IPS-11a (cell line): ENCODE results near the gene DBN1.

Experiments used
- H3K4me3 ChIP-seq: one replicate; pipeline ENCODE4 v1.5.1; 2013; ENCODE audit warnings: low read depth, low read length, control low read depth

The DBN1 gene

DNA sequence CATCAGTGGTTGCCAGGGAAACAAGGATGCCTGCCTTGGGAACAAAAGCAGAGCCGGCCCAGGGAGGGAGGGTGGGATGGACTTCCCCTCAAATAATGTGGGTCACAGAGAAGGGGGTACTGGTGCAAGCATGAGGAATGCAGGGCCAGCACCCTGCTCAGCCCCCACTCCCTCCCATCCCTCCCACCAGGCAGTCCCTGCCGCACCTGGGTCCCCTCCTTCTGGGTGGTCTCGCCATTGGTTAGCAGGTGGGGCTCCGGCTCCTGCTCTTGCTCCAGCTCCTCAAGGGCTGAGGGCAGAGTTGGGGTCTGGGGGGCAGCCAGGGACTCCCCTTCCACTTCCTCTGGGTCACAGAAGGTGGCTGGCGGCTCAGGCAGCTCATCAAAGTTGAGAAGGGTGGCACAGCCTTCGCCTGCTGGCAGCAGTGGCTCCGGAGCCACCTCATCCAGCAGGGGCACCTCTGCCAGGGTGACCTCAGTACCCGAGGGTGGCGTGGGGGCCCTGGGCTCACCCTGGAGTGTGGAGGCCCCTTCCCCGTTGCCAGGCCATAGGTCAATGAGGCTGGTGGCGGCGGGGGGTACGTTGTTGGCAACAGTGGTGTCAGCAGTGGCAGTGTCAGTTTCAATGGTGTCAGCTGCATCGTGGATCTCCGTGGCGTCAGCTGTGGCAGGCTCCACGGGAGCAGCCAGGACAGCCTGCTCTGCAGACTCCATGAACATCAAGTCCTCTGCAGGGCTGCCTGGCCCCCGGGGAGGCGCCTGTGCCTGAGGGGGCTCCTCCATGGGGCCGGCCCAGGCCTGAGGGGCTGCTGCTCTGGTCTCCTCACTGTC is 15.4 kb downstream of the DBN1 start:
- H3K4me3 ChIP-seq = no peak overlapping the region

DNA sequence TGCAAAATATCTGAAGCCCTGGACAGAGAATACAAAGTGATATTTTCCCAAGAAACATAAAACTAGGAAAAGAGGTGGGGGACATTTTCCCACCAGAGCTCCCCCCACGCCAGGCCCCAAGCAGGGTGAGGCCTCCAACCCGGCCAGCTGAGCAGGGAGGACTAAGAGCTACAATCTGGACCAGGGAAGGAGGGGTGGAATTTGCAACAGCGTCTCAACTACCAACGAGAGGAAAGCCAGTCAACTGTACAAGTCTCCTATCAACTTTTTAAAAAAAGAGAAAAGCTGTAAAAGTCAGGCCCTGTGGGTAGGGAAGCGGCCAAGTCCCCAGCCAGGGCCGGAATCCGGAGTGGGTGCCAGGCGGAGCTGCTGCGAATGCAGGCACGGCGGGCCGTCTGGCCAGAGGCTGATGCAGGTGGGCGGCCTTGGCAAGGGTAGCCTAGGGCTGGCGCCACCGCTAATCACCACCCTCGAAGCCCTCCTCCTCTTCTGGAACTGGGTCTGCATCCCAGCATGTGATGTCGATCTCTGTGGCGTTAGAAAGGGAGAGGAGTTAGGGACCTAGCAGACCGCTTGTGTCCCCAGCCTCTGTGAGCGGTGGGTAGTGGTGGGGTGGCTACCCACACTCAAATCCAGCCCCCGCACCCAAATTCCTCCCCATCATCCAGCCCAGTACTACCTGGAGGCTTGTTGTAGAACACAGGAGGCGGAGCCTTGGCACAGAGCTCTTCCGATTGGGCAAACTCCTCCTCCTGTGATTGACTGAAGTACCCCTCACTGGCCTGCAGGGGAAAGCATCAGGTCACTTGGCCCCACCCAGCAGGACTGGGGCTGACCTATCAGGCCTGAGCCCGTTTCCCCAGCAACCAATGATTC is 16.2 kb downstream of the DBN1 start:
- no peak overlapping the region for H3K4me3 ChIP-seq

DNA sequence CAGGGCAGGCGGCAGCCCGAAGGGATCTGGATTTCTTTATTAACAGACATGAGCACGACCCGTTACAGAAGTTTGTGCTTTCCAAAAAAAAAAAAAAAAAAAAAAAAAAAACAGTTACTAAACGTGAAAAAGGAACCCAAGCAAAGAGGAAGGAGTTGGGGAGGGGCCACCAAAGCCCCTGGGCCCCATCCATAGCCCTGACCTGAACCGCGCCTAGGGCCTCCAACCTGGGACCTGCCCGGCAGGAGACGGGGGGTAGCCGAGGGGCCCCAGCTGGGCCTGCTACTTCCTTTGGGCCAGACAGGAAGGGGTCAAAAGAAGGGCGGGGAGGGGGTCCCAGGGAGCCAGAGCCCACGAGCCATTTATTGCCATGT is 16.9 kb downstream of the DBN1 start:
- H3K4me3 ChIP-seq = no peak overlapping the region

DNA sequence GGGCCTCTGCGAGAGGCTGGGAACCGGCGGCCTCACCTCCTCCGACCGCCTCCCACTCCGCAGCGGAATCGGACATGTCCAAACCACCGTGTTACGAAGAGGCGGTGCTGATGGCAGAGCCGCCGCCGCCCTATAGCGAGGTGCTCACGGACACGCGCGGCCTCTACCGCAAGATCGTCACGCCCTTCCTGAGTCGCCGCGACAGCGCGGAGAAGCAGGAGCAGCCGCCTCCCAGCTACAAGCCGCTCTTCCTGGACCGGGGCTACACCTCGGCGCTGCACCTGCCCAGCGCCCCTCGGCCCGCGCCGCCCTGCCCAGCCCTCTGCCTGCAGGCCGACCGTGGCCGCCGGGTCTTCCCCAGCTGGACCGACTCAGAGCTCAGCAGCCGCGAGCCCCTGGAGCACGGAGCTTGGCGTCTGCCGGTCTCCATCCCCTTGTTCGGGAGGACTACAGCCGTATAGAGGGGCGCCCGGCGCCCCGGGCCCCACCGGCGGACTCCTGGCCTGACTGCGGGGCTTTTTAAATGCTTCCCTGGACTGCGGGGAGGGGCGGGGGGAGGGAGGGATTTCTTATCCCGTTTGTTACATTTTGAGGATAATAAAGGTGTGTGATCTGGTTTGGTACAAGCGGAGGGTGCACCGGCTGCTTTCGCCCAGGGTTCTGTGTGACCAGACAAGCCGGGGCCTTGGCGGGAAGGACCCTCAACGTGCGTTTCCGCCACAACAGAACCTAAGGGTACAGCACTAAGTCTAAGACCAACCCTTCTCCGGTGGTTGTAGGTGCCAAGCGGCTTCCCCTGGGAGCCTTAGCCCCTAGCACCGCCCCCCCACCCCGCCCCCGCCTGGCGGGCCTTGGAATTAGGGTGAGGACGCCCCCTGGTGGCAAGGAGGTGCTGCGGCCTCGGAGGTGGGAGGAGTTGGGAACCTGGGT is 17.5 kb downstream of the DBN1 start:
- H3K4me3 ChIP-seq = peak overlapping the region; percentile 67

DNA sequence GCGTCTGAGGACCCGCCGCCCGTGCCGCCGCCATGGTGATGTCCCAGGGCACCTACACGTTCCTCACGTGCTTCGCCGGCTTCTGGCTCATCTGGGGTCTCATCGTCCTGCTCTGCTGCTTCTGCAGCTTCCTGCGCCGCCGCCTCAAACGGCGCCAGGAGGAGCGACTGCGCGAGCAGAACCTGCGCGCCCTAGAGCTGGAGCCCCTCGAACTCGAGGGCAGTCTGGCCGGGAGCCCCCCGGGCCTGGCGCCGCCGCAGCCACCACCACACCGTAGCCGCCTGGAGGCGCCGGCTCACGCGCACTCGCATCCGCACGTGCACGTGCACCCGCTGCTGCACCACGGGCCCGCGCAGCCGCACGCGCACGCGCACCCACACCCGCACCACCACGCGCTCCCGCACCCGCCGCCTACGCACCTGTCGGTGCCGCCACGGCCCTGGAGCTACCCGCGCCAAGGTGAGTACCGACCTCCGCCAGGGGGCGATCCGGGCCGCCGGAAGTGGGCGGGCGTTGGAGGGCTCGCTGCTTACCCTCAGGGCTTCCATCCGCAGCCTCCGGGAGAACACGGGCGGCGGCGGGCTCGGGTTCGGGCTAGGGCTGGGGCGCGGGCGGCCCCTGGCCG is 18.3 kb downstream of the DBN1 start:
- H3K4me3 ChIP-seq = peak overlapping the region; percentile 67

DNA sequence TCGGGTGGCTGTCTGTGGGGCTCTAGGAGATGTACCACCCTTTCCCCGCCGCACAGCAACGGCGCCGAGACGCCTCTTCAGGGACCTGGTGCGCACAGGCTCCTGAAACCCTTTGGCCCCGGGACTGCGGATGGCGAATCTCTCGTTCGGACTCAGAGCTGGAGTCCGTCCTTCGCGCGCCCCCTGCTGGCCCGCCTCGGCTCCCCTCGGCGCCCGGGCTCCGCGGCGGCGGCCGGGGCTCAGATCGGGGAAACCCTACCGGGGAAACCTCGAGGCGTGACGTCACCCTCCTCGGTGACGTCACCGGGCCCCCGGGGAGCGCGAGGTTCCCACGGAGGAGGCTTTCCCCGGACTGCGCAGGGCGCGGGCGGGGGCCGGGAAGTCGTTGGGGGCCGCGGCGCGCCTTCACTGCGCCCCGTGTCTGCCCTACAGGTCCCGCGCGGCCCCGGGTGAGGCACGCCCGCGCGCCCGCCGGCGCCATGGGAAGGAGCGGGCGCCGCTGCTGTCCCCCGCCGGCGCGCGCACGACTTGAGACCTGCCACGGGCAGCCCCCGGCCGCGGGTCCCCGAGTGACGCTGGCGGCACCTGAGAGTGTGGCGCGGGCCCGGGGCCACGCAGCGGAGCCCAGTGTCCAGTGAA is 18.9 kb downstream of the DBN1 start:
- peak overlapping the region; percentile 67 for H3K4me3 ChIP-seq

DNA sequence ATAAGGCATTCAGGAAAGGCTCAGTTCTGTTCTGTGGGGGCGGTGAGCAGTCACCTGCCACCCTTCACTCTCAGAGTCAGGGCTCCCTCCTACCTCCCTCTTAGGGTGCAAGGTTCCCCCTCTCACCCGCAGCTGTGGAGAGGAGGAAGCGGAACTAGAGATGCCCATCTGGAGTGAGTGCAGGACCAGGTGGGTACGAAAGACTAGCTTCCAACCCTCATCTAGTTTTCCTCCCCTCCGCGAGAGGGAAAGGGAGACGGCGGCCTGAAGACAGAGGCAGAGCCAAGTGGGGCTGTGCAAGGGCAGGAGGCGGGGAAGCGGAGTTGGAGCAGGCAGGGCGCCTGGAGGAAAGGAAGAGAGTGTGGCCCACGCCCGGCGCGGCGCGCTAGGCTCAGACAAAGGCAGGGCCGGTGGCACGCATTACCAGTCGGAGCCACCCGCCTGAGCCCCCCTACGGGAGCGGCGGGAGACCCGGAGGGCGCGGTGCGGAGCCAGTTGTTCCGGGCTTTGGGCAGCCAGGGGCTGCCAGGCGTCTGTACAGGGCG is 19.5 kb downstream of the DBN1 start:
- peak overlapping the region; percentile 67 for H3K4me3 ChIP-seq

DNA sequence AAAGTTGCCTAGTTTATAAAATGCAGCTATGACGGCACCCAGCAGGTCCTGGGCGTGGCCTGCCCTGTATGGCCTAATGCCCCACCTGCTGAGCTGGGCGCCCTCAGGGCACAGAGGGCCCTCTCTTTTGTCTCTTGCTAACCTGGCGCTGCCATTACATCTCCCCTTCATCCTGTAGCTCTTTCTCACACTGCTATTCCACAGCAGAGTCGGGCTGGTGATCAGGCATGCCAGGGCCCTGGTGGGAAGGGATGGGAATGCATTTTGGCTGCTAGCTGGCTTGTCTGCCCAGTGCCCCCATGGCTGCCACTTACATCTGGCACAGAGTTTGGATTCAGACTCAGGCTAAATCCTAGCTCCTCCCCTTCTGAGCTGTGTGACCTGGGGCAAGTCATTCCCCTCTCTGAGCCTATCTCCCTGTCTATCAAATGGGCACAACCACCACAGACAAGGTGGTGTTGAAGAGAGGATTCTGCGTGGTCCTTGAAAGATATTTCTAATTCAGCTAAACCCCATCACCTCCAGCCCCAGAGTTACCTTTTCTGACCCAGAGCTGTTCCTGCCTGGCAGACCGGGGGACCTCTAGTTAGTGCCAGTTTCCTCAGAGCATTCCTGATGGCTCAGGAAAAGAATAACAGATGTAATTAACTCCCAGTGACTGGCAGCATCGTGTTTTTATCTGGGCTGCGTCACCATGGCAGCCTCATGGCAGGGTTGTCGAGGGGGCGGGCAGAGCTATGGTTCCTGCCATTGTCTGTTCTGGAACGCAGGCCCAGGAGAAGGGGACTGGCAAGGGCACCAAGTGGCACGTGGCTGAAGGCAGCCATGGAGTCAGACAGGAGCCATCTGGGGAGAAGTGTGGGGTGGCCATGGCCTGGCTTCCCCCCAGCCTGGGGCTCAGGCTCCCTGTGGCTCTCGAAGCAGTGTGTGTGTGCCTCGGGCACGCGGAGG is 20.5 kb downstream of the DBN1 start:
- H3K4me3 ChIP-seq = no peak overlapping the region

DNA sequence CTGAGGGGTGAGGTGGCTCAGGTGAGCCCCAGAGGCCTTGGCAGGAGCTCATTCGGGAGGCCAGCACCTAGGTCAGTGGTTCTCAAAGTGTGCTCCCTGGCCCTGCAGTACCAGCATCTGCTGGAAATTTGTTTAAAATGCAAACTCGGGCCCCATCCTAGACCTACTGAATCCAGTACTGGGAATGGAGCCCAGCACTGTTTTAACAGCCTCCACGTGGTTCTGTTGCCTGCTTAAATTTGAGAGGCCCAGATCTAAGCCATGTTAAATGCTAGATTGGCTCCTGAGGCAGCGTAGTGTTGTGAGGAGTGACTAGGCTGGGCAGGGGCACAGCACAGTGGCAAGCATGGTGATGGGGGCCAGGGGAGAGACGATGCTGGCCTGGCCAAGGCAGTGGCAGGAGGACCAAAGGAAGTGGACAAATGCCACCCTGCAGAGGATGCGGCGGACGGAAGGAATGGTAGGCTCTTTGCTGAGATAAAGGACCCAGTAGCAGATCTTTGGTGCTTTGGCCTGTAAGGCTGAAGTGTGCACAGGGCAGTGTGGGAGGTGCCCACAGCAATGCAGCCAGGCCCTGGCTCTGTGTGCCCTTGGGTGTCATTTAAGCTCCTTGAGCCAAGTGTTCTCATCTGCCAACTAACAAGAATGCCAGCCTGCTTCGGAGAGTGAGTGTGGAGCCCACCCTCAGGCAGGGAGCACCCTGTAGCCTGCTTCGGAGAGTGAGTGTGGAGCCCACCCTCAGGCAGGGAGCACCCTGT is 22.6 kb downstream of the DBN1 start:
- H3K4me3 ChIP-seq = no peak overlapping the region

DNA sequence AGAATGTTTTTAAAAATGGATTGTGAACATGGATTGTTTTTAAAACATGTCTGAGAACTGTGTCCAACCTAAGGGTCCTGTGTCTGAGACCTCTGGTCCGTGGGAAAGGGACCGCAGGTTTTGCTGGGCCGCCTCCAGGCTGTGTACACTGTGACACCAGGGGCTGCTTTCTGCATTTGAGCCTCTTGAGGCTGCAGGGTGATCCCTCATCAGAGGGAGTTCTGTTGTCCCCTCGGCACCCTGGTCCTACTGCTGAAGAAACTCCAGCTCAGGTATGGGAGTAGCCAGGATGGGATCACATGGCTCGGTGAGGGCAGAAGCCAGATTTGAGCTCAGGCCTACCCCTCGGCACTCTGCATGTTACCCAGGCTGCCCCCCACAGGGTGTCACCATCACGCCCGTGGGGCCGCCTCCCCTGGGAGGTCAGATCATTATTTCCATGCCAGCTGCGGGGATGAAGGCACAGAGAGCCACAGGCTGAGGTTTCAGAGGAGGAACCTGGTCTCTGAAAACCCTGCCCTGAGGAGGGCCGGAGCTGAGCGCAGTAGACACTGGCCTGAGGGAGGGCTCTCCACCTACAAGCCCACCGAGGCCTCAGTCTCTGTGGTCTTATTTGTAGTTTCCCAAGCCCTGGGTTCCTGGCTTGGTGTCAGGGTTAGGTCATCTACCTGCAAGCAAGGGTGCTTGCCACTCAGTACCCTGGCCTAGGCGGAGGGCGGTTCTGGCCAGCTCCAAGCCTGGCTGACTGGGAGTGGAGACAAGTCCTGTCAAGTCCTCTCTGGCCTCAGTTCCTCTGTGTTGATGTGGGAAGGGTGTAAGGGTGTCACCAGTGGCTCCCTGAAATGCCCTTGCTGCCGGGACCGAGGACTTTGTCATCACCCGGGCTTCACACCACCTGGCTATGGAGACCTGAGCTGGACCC is 24.0 kb downstream of the DBN1 start:
- H3K4me3 ChIP-seq = no peak overlapping the region

DNA sequence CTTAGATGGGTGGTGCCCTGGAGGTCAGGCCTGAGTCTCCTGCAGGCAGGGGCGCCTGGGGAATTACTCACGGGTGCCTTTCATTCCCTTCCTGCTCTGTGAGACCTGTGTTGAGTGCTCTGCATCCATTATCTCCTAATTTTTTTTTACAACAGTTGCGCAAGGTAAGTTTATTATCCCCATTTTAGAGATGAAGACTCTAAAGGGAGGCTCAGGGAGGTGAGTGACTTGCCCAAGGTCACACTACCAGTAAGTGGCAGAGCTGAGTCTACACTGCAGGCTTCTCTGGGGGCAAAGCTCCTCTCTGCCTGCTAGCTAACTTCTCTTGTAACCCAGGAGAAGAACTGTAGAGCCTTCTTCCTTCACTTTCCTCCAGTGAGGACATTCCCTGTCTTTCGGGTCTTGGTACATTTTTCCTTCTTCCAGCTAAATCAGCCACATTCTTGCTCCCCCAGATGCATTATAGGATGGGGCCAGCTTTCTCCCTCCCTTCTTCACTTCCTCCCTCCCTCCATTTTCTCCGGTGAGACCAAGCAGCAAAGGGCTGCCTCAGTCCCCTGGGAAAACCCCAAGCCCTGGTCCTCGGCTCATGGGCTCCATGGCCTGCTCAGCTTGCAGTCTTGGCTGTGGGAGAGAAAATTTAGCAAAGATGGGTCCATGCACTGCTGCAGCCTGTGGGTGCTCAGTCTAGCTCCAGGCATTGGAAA is 25.0 kb downstream of the DBN1 start:
- no peak overlapping the region for H3K4me3 ChIP-seq

DNA sequence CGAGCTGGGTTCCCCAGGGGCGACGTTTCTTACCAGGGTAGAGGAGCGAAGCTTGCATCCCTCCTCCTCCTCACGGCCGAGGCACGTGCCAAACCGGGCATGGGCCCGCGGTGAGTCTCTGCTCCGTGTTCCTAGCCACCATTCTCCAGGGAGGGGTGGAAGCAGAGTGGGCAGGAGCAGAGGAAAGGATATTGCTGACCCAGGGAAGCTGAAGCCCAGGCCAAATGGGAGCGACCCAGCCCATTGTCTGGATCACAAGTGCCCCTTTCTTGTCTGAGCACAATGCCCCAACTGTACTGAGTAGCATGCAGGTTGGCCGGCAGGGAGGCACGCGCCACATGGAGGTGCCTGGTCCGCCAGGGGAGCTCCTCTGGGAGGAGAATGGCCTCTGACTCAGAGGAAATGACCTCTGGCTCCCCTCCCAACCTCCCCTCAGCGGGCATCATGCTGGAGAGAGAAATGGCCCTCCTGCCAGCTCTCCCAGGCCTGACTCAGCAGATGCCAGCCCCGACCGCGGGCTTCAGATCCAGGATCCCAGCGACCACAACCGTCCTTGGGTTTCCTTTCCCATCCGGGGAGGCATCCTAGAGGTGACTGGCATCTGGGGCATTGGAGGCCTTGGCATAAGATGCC is 25.7 kb downstream of the DBN1 start:
- peak overlapping the region; percentile 2 for H3K4me3 ChIP-seq

DNA sequence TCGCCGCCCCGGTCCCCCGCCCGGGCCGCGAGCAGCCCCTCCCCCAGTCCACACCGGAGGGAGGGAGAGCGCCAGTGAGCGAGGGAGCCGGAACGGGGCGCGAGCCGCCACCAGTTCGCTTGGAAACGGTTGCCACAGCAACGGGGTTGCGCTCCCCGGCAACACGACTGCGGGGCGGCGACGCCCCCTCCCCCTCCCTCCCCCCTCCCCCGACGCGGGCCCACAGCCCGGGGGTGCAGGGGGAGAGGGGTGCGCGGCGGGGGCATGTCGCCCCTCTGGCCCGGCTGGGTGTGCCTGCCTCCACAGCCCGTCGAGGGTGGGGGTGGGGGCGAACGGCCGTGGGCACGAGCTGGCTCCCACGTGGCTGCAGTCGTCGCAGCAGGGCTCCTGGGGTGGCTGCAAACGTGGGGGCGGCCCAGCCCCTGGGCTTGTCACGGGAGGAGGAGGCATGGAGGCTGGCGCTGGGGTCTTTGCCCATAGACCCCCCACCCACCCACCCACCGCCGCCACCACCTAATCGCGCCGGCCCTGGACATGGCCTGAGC is 26.3 kb downstream of the DBN1 start:
- H3K4me3 ChIP-seq = peak overlapping the region; percentile 58

DNA sequence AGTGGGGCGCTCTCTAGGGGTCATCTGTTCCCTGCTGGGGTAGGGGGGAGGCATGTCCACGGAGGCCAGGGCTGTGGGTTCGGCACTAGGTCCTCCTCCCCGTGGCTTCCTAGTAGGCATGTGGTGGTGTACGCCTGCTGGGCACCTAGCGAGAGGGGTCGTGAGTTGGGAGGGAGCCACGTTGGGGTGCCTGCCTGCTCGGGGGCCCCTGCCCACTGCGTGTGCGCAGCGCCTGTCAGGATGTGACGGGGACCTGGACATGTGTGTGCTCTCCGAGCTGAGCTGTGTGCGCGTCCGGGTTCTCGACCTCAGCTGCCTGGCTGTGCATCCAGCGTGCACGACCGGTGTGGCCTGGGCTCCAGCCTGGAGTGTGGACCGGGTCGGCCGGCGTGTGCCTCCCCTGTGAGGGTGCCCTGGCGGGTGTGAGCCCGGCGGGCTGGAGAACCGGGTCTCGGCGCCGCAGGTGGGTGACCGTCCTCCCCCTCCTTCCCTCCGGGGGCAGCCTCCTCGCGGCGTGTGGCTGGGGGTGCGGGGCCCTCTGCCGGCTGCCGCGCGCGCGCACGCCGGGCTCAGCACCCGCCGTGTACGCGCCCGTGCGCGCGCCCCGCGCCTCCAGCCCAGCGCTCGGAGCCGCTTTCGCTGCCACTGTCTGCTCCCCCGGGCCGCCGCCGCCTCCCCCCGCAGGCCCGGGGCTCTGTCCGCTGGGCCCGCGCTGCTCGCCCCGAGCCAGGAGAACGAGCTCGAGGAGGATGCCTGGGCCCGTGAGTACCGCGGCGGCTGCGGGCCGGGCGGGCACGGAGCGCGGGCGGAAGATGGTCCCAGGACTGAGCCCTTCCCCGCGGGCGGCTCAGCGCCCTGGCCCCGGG is 27.0 kb downstream of the DBN1 start, which contains the start of gene PRR7:
Gene PRR7 (plus strand): TSS at position 615 of the 866 bp plus-strand sequence. CDS start 8,254 bp downstream, outside the sequence.
- peak within 1 kb of the TSS; percentile 58 for H3K4me3 ChIP-seq

DNA sequence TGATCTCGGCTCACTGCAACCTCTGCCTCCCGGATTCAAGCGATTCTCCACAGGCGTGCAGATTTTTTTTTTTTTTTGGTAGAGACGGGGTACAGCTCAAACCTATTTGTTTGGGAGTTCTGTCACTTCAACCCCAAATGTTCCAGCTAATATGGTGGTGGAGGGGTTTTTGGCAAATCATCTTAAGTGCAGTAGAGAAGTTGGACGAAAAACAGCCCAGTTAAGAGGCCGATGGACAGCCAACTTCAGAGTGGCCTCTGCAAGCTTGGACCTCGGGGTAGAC is 27.6 kb downstream of the DBN1 start:
- peak overlapping the region; percentile 58 for H3K4me3 ChIP-seq
